HepG2 (cell line): ENCODE data around the gene EMILIN3. TPM values are rescaled to one million over a fixed set of nuclear protein-coding genes. Genes with fewer than 3 reads are reported as not detected.

Experiments
- ATAC-seq: fragments of 200-7000 bp; cut with Tn5 transposase; 3 replicates; pipeline ENCODE4 v1.9.1; 2020; ENCODE audit warnings: mild to moderate bottlenecking, moderate library complexity
- BruUV-seq: library from RNA; stranded (reverse); fragments of 400-500 nt; replicated peaks from 2 replicates; lab custom pipeline; 2021; lab: Mats Ljungman, UMichigan
- CTCF ChIA-PET: fragments of 300-600 bp; formaldehyde crosslinking; extraction: SDS; loops from one replicate; lab custom pipeline; 2021; ENCODE audit warnings: low total read pairs, inconsistent platforms, low intra/inter-chr PET ratio; lab: Yijun Ruan, JAX
- POLR2A ChIA-PET: fragments of 350-600 bp; sonication (Branson Sonifier 250); formaldehyde crosslinking; loops from one replicate; lab custom pipeline; 2020; ENCODE audit warnings: antibody characterized with exemption, inconsistent platforms; lab: Yijun Ruan, JAX
- DNase-seq: peaks from one replicate; pipeline ENCODE4 v3.0.0-alpha.2; 2015; ENCODE audit warnings: low spot score
- FAIRE-seq: peaks from 3 replicates; lab custom pipeline; 2011; peaks lifted over from hg19 to GRCh38; lab: Jason Lieb, UNC
- H2AFZ ChIP-seq: one replicate; pipeline ENCODE4 v1.6.1; 2011; ENCODE audit warnings: low read length, inconsistent platforms
- H3K27ac ChIP-seq: fragments of 300-600 bp; 3 replicates; pipeline ENCODE4 v1.8.0; 2011; ENCODE audit warnings: mixed run types, mild to moderate bottlenecking, mixed read lengths, low read length, inconsistent platforms; ENCODE audit not compliant: insufficient read depth; ENCODE audit errors: extremely low read length
- H3K27me3 ChIP-seq, 2 experiments: fragments of 200-600 bp in 1 of 2; 2 replicates in 1 of 2; 3 replicates in 1 of 2; pipeline versions ENCODE4 v1.6.0 to v1.8.0; 2011; ENCODE audit warnings: low read length in 2 of 2, mild to moderate bottlenecking in 2 of 2, moderate library complexity in 2 of 2, inconsistent platforms in 1 of 2; ENCODE audit not compliant: insufficient read depth in 2 of 2, control insufficient read depth in 1 of 2
- H3K36me3 ChIP-seq, 2 experiments: fragments of 200-600 bp in 1 of 2; replicated peaks in 1 of 2; 2 replicates in 1 of 2; 3 replicates in 1 of 2; pipeline versions ENCODE4 v1.5.1 to v1.8.0; 2011; ENCODE audit warnings: low read length in 2 of 2, inconsistent platforms in 1 of 2; ENCODE audit not compliant: insufficient read depth in 2 of 2, control insufficient read depth in 1 of 2
- H3K4me1 ChIP-seq: 2 replicates; pipeline ENCODE4 v1.5.1; 2012; ENCODE audit warnings: low read length, inconsistent platforms; ENCODE audit not compliant: insufficient read depth
- H3K4me2 ChIP-seq: 2 replicates; pipeline ENCODE4 v1.6.0; 2011; ENCODE audit warnings: low read depth, low read length, inconsistent platforms
- H3K4me3 ChIP-seq, 3 experiments: fragments of 200-600 bp in 1 of 3; sonication (generic), shearing (Covaris generic) in 1 of 3; replicated peaks in 1 of 3; 2 replicates each; pipeline ENCODE4 v1.5.1; 2011 to 2016; ENCODE audit warnings: low read length in 3 of 3, inconsistent platforms in 2 of 3, low read depth in 2 of 3, mild to moderate bottlenecking in 2 of 3, control low read depth in 1 of 3, mixed read lengths in 1 of 3; ENCODE audit not compliant: insufficient read depth in 1 of 3
- H3K79me2 ChIP-seq: one replicate; pipeline ENCODE4 v1.6.1; 2011; ENCODE audit warnings: low read length, inconsistent platforms; ENCODE audit not compliant: insufficient read depth
- H3K9ac ChIP-seq: 2 replicates; pipeline ENCODE4 v1.6.0; 2011; ENCODE audit warnings: mild to moderate bottlenecking, low read depth, low read length, inconsistent platforms; ENCODE audit not compliant: insufficient read depth
- H3K9me3 ChIP-seq: 2 replicates; pipeline ENCODE4 v1.5.1; 2012; ENCODE audit warnings: mild to moderate bottlenecking, low read length
- H4K20me1 ChIP-seq: 2 replicates; pipeline ENCODE4 v1.6.0; 2011; ENCODE audit warnings: inconsistent platforms, mild to moderate bottlenecking, low read length, moderate library complexity; ENCODE audit not compliant: insufficient read depth
- ATF6 ChIP-seq: sonication (generic); formaldehyde crosslinking; conservative IDR thresholded peaks from 2 replicates; pipeline ENCODE4 v1.4.0; 2020; ENCODE audit warnings: missing genetic modification reagents
- ELF3 ChIP-seq: IDR thresholded peaks from 2 replicates; pipeline ENCODE4 v1.6.1; 2016; ENCODE audit warnings: missing genetic modification reagents, missing compliant biosample characterization
- MEIS2 ChIP-seq: sonication (generic); formaldehyde crosslinking; IDR thresholded peaks from 2 replicates; pipeline ENCODE4 v1.9.0; 2021; ENCODE audit warnings: mild to moderate bottlenecking, missing genetic modification reagents
- MXD1 ChIP-seq: sonication (generic); formaldehyde crosslinking; IDR thresholded peaks from 2 replicates; pipeline ENCODE4 v1.4.0; 2020; ENCODE audit warnings: mild to moderate bottlenecking, missing genetic modification reagents
- NR2F2 ChIP-seq: IDR thresholded peaks from 2 replicates; pipeline ENCODE4 v1.6.1; 2012; ENCODE audit warnings: low read depth, inconsistent platforms, borderline replicate concordance
- YEATS4 ChIP-seq: sonication (generic); formaldehyde crosslinking; IDR thresholded peaks from 2 replicates; pipeline ENCODE4 v1.4.0; 2020; ENCODE audit warnings: missing genetic modification reagents, borderline replicate concordance
- WGBS: methylation state at CpG from one replicate; pipeline ENCODE4 v1.1.6; 2017; ENCODE audit warnings: low lambda C conversion rate; 5-methylcytosine and 5-hydroxymethylcytosine counted together
- in situ Hi-C: cut with HindIII; loops from 2 replicates; pipeline ENCODE4 v1.10.0; 2017; ENCODE audit warnings: low pct_unique_long_range_greater_than_20kb; ENCODE audit not compliant: extremely low pct_ligation_motif_present
- intact Hi-C: fragments of 100-400 bp; cut with micrococcal nuclease; formaldehyde crosslinking; loops from one replicate; pipeline ENCODE4 v1.10.0; 2022; ENCODE audit not compliant: unreplicated experiment
- polyA plus RNA-seq, 8 experiments: library from polyadenylated mRNA; depleted of rRNA in 3 of 8; stranded (reverse) in 7 of 8; unstranded in 1 of 8; fragments of >200 nt; fragmentation: Illumina TruSeq in 4 of 8; extraction: Trizol in 4 of 8; gene quantifications; 2 replicates each; pipeline versions ENCODE4 v1.2.1 to v1.2.3, GENCODE V29; 2011 to 2016; ENCODE audit warnings: low read depth in 4 of 8, missing spikeins in 1 of 8, mixed read lengths in 1 of 8; ENCODE audit not compliant: insufficient read depth in 1 of 8
- total RNA-seq, 5 experiments: library from RNA; depleted of rRNA; stranded (reverse); fragments of >200 nt; fragmentation: Illumina TruSeq; extraction: Trizol; gene quantifications; 2 replicates each; pipeline ENCODE4 v1.2.3, GENCODE V29; 2016; ENCODE audit warnings: low read depth in 1 of 5
- TF ChIP-seq, protein P1 (sequence below): sonication (generic); formaldehyde crosslinking; IDR thresholded peaks from 2 replicates; pipeline ENCODE4 v1.5.0; 2020; ENCODE audit warnings: mild to moderate bottlenecking, missing genetic modification reagents

EMILIN3 gene
- total and polyA plus RNA-seq, 2 of the 13 experiments (the other 11 are each of a cell fraction or from before 2014, with no cell fraction given) = 0.25 to 0.29 TPM

- DNase-seq (no peak), ATAC-seq (no peak), FAIRE-seq (no peak)
- POLR2A ChIA-PET = no interaction called here
- peaks cover 14% of the 10 kb centered on the region for H3K4me1 ChIP-seq
- H3K9me3 ChIP-seq = no peaks in the 10 kb centered on the region
- TF ChIP-seq ELF3 (CRISPR knock-in tag) = no peak
- TF ChIP-seq MEIS2 (CRISPR knock-in tag) = no peak
- TF ChIP-seq NR2F2 = no peak
- no peak for TF ChIP-seq YEATS4 (CRISPR knock-in tag)
- no peak for TF ChIP-seq ATF6 (CRISPR knock-in tag)
- TF ChIP-seq, protein P1, sequence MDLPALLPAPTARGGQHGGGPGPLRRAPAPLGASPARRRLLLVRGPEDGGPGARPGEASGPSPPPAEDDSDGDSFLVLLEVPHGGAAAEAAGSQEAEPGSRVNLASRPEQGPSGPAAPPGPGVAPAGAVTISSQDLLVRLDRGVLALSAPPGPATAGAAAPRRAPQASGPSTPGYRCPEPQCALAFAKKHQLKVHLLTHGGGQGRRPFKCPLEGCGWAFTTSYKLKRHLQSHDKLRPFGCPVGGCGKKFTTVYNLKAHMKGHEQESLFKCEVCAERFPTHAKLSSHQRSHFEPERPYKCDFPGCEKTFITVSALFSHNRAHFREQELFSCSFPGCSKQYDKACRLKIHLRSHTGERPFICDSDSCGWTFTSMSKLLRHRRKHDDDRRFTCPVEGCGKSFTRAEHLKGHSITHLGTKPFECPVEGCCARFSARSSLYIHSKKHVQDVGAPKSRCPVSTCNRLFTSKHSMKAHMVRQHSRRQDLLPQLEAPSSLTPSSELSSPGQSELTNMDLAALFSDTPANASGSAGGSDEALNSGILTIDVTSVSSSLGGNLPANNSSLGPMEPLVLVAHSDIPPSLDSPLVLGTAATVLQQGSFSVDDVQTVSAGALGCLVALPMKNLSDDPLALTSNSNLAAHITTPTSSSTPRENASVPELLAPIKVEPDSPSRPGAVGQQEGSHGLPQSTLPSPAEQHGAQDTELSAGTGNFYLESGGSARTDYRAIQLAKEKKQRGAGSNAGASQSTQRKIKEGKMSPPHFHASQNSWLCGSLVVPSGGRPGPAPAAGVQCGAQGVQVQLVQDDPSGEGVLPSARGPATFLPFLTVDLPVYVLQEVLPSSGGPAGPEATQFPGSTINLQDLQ (CRISPR knock-in tag) = no peak
- TF ChIP-seq MXD1 (CRISPR knock-in tag) = no peak
- H3K27ac ChIP-seq = no peak overlapping the region
- no peaks in the 10 kb centered on the region for H3K79me2 ChIP-seq
- no peak overlapping the region for H3K9ac ChIP-seq
- BruUV-seq = no TSS peak
- no peak overlapping the region for H3K4me2 ChIP-seq
- no peaks in the 10 kb centered on the region for H4K20me1 ChIP-seq
- H2AFZ ChIP-seq = no peak overlapping the region
- peaks cover 29 to 54% of the 10 kb centered on the region in 2 experiments for H3K27me3 ChIP-seq
- in situ Hi-C loops (no loop called here), intact Hi-C loops (no loop called here)
- WGBS = 65% methylated on average over 3 of the region's 3 CpGs
- CTCF ChIA-PET = no interaction called here
- no peak overlapping the region for H3K4me3 ChIP-seq
- H3K36me3 ChIP-seq = no peaks in the 10 kb centered on the region
Observed at GRCh38 chr20:41367956-41368355, 1.3 kb upstream of the EMILIN3 start.
